Left forelimb (tissue), 1 donor: ENCODE data around the gene NFKBIB.

Experiments used
- DNase-seq: peaks from one replicate; pipeline ENCODE4 v3.0.0-alpha.2; 2018; ENCODE audit warnings: low spot score

Gene NFKBIB

GRCh38 chr19:38904581-38905539 is 5.1 kb downstream of the NFKBIB start:
- DNase-seq, result no peak

- no peak for DNase-seq
These were observed 5.9 kb downstream of the NFKBIB start for GRCh38 chr19:38905620-38906019.

- no peak for DNase-seq
These were observed 7.5 kb downstream of the NFKBIB start for GRCh38 chr19:38907227-38907626.

GRCh38 chr19:38907670-38908069 is 7.9 kb downstream of the NFKBIB start:
- no peak for DNase-seq

- DNase-seq, result no peak
These were observed 9.1 kb downstream of the NFKBIB start for GRCh38 chr19:38908911-38909310.

- no peak for DNase-seq
These were observed 10.7 kb downstream of the NFKBIB start for GRCh38 chr19:38910488-38910887.

- DNase-seq, result no peak
These were observed 11.7 kb downstream of the NFKBIB start for GRCh38 chr19:38911388-38912001.

GRCh38 chr19:38912600-38913514 is 13.1 kb downstream of the NFKBIB start:
- DNase-seq, result no peak

- DNase-seq, result no peak
These were observed 14.2 kb downstream of the NFKBIB start for GRCh38 chr19:38913958-38914357.

- no peak for DNase-seq
These were observed 15.9 kb downstream of the NFKBIB start for GRCh38 chr19:38915329-38916321.

GRCh38 chr19:38917516-38917915 is 17.7 kb downstream of the NFKBIB start:
- DNase-seq, result no peak

- no peak for DNase-seq
These were observed 18.2 kb downstream of the NFKBIB start for GRCh38 chr19:38917921-38918491.

- DNase-seq, result no peak
These were observed 18.8 kb downstream of the NFKBIB start for GRCh38 chr19:38918526-38918925.

- DNase-seq, result no peak
These were observed 20.2 kb downstream of the NFKBIB start for GRCh38 chr19:38919837-38920601.

GRCh38 chr19:38920602-38921419 is 21.0 kb downstream of the NFKBIB start:
- DNase-seq, result no peak

GRCh38 chr19:38921420-38922274 is 21.9 kb downstream of the NFKBIB start:
- no peak for DNase-seq

GRCh38 chr19:38922482-38922881 is 22.7 kb downstream of the NFKBIB start:
- DNase-seq, result no peak

- no peak for DNase-seq
These were observed 24.6 kb downstream of the NFKBIB start for GRCh38 chr19:38924388-38924787.
